WTC11 (cell line): ENCODE measurements around the gene FETUB. TPM values are rescaled to one million over a fixed set of nuclear protein-coding genes. Genes with fewer than 3 reads are reported as not detected.
A peak's percentile ranks its signal among the peaks of the same experiment; 100 is the strongest.

Experiments used
- ATAC-seq: fragments of 200-7000 bp; cut with Tn5 transposase; 2 replicates; pipeline ENCODE4 v1.10.0; 2021; ENCODE audit warnings: mild to moderate bottlenecking, moderate library complexity
- CTCF ChIA-PET: fragments of 300-600 bp; sonication (Branson Sonifier 250); formaldehyde crosslinking; loops from one replicate; lab custom pipeline; 2021; ENCODE audit warnings: antibody characterized with exemption; lab: Charles Lee
- POLR2A ChIA-PET: fragments of 350-600 bp; sonication (Branson Sonifier 250); formaldehyde crosslinking; loops from one replicate; lab custom pipeline; 2021; ENCODE audit warnings: antibody characterized with exemption; lab: Charles Lee
- DNase-seq: peaks from one replicate; pipeline ENCODE4 v3.0.0; 2021; ENCODE audit warnings: low spot score
- H3K27ac Mint-ChIP-seq: 2 replicates; pipeline ENCODE4 v1.8.0; 2021; ENCODE audit warnings: mixed read lengths
- H3K27me3 Mint-ChIP-seq: 2 replicates; pipeline ENCODE4 v1.8.0; 2021; ENCODE audit warnings: low read depth, mild to moderate bottlenecking, moderate library complexity, mixed read lengths
- H3K36me3 Mint-ChIP-seq: 2 replicates; pipeline ENCODE4 v1.8.0; 2021; ENCODE audit warnings: mixed read lengths
- H3K4me1 Mint-ChIP-seq: 2 replicates; pipeline ENCODE4 v1.8.0; 2022; ENCODE audit warnings: mixed read lengths
- H3K4me3 Mint-ChIP-seq: 2 replicates; pipeline ENCODE4 v1.8.0; 2021; ENCODE audit warnings: mild to moderate bottlenecking, moderate library complexity, mixed read lengths
- H3K9me3 Mint-ChIP-seq: 2 replicates; pipeline ENCODE4 v1.8.0; 2021; ENCODE audit warnings: mixed read lengths
- CBFB ChIP-seq: sonication (generic); formaldehyde crosslinking; IDR thresholded peaks from 2 replicates; pipeline ENCODE4 v1.8.1; 2022; ENCODE audit warnings: mild to moderate bottlenecking, low read depth, missing genetic modification reagents
- FOXP1 ChIP-seq: sonication (generic); formaldehyde crosslinking; IDR thresholded peaks from 2 replicates; pipeline ENCODE4 v1.8.0; 2022; ENCODE audit warnings: missing genetic modification reagents, mild to moderate bottlenecking, moderate library complexity, borderline replicate concordance
- GABPB1 ChIP-seq: sonication (generic); formaldehyde crosslinking; IDR thresholded peaks from 2 replicates; pipeline ENCODE4 v1.8.1; 2023; ENCODE audit warnings: mild to moderate bottlenecking, missing genetic modification reagents
- HMGA2 ChIP-seq: fragments of 250-450 bp; sonication (Bioruptor Pico); IDR thresholded peaks from 2 replicates; pipeline ENCODE4 v1.4.0; 2021; ENCODE audit warnings: mild to moderate bottlenecking, moderate library complexity
- JUN ChIP-seq: sonication (generic); formaldehyde crosslinking; IDR thresholded peaks from 2 replicates; pipeline ENCODE4 v1.8.0; 2023; ENCODE audit warnings: mild to moderate bottlenecking, missing genetic modification reagents
- NFE2L1 ChIP-seq: sonication (generic); formaldehyde crosslinking; IDR thresholded peaks from 2 replicates; pipeline ENCODE4 v1.8.1; 2023; ENCODE audit warnings: missing genetic modification reagents
- RELA ChIP-seq: sonication (generic); formaldehyde crosslinking; IDR thresholded peaks from 2 replicates; pipeline ENCODE4 v1.8.1; 2022; ENCODE audit warnings: missing genetic modification reagents, mild to moderate bottlenecking, borderline replicate concordance
- RORB ChIP-seq: fragments of 250-450 bp; sonication (Bioruptor Pico); IDR thresholded peaks from 2 replicates; pipeline ENCODE4 v1.9.0; 2021; ENCODE audit warnings: mild to moderate bottlenecking
- TCF7 ChIP-seq: sonication (generic); formaldehyde crosslinking; IDR thresholded peaks from 2 replicates; pipeline ENCODE4 v1.8.0; 2022; ENCODE audit warnings: mild to moderate bottlenecking, low read depth, missing genetic modification reagents, moderate library complexity
- ZNF121 ChIP-seq: sonication (generic); formaldehyde crosslinking; IDR thresholded peaks from 2 replicates; pipeline ENCODE4 v1.8.0; 2023; ENCODE audit warnings: missing genetic modification reagents
- ZNF138 ChIP-seq: sonication (generic); formaldehyde crosslinking; conservative IDR thresholded peaks from 2 replicates; pipeline ENCODE4 v1.8.1; 2022; ENCODE audit warnings: mild to moderate bottlenecking, moderate library complexity, missing genetic modification reagents
- ZNF396 ChIP-seq: fragments of 250-450 bp; sonication (Bioruptor Pico); IDR thresholded peaks from 2 replicates; pipeline ENCODE4 v1.8.0; 2021; ENCODE audit warnings: mild to moderate bottlenecking, moderate library complexity, borderline replicate concordance
- total RNA-seq: library from RNA; stranded (reverse); gene quantifications from 3 replicates; pipeline ENCODE4 v1.2.3, GENCODE V29; 2021
- TF ChIP-seq, protein P1 (sequence below): sonication (generic); formaldehyde crosslinking; IDR thresholded peaks from 2 replicates; pipeline ENCODE4 v1.8.0; 2022; ENCODE audit warnings: missing genetic modification reagents
- TF ChIP-seq, protein P2 (sequence below): sonication (generic); formaldehyde crosslinking; IDR thresholded peaks from 2 replicates; pipeline ENCODE4 v1.8.0; 2023; ENCODE audit warnings: missing genetic modification reagents, mild to moderate bottlenecking, borderline replicate concordance
- TF ChIP-seq, protein P3 (sequence below): fragments of 250-450 bp; sonication (Bioruptor Pico); IDR thresholded peaks from 2 replicates; pipeline ENCODE4 v2.1.2; 2022; ENCODE audit warnings: mild to moderate bottlenecking, moderate library complexity

Gene FETUB
- total RNA-seq, 1 experiment from 2014 or later, result not detected

DNA sequence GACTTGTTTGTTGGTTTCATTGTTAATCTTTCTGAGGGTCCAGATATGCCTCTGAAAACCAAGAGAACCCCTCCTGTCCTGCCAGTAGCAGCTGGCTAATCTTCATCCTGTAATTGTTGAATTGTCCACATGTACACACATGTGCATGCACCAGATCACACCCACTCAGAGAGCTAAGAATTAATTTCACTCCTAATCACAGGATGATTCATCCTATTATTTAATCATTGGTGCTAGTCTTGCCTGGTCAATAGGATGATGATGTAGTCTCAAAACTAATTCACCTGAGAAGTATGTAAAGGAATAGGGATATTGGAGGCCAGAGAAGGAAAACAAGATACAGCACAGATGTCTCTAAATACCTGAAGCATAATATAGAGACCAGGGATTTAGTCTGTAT, 35.1 kb upstream of the FETUB start (continued):
- TF ChIP-seq, protein P1, sequence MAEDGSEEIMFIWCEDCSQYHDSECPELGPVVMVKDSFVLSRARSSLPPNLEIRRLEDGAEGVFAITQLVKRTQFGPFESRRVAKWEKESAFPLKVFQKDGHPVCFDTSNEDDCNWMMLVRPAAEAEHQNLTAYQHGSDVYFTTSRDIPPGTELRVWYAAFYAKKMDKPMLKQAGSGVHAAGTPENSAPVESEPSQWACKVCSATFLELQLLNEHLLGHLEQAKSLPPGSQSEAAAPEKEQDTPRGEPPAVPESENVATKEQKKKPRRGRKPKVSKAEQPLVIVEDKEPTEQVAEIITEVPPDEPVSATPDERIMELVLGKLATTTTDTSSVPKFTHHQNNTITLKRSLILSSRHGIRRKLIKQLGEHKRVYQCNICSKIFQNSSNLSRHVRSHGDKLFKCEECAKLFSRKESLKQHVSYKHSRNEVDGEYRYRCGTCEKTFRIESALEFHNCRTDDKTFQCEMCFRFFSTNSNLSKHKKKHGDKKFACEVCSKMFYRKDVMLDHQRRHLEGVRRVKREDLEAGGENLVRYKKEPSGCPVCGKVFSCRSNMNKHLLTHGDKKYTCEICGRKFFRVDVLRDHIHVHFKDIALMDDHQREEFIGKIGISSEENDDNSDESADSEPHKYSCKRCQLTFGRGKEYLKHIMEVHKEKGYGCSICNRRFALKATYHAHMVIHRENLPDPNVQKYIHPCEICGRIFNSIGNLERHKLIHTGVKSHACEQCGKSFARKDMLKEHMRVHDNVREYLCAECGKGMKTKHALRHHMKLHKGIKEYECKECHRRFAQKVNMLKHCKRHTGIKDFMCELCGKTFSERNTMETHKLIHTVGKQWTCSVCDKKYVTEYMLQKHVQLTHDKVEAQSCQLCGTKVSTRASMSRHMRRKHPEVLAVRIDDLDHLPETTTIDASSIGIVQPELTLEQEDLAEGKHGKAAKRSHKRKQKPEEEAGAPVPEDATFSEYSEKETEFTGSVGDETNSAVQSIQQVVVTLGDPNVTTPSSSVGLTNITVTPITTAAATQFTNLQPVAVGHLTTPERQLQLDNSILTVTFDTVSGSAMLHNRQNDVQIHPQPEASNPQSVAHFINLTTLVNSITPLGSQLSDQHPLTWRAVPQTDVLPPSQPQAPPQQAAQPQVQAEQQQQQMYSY, result no peak
- TF ChIP-seq, all 79 proteins: peak for 0

DNA sequence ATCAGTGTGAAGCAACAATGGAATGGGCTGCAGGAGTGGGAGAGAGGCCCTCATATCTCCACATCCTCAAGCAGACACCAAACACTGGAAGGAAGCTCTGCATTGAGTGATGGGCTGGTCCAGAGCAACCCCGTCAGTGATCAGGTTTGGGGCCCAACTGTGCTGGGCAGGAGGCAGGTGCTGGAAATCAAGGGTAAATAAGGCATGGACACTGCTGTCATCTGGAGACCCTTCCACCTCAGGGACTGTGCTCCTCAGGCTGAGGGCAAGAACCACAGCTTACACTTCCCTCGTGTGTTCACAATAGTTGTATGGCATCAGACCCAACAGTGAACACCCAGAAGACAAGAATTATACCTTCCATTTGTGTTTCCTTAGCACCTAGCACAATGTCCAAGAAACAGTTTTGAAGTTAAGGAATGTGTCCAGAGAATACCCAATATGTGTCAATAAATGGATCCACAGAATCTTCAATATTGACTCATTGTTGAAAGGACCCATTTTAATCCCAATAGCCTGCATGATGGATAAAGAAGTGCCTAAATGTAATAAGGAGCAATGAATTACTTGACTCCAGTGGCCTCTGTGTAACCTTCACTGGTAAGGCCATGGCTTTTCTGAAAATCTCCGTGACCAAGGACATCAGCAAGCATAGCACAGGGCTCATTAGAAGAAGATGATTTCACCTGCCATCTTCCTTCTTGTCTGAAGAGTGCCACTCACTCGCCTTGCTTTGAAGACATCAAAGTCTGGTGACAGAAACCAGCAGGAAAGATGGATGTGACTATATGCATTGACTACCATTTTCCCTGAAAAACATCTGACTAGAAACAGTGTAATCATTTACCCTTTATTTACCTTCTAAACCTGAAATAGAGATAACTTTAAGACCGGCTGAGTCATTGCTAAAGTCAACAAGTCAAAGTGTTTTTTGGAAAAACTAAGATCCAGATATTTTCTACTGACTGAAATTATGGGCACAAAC, 34.3 kb upstream of the FETUB start:
- CTCF ChIA-PET, result interaction anchor here (3.6 to 10.5 kb wide), 2 partner anchors 8 to 11 kb away, joined by 12 to 87 read pairs; partner anchors contain the start of gene AHSG
- no peak overlapping the region for H3K27ac Mint-ChIP-seq

DNA sequence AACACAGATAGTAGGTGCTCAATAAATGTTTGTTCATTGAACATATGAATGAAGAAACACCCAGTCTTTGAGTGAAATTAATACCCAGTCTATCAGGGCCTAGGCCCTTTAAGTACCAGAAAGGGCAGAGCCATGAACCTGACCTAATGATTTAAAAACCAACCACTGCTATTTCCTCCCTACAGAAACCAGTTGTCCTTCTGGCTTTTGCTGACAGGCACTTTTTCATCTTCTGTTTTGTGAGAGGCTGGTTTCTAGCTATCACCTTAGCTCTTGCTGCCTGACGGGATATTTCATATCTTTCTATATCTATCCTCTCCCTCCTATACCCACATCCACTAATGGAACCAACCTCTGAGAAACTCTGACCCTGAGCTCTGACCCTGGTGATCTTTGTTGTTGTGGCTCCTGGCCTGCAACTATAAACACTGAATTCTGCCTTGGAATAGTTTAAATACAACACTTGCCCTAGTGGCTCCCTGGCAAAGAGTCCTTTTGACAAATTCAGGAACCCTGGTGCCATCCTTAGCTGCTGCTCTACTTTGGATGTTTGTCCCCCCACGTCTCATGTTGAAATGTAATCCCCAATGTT, 31.5 kb upstream of the FETUB start:
- H3K4me1 Mint-ChIP-seq, result no peaks in the 10 kb centered on the region
- POLR2A ChIA-PET, result no interaction called here
- TF ChIP-seq ZNF121 (CRISPR knock-in tag) (no peak), CBFB (CRISPR knock-in tag) (no peak), FOXP1 (CRISPR knock-in tag) (no peak), HMGA2 (CRISPR knock-in tag) (no peak), TCF7 (CRISPR knock-in tag) (no peak), ZNF138 (CRISPR knock-in tag) (no peak), JUN (CRISPR knock-in tag) (no peak), ZNF396 (CRISPR knock-in tag) (no peak), RELA (CRISPR knock-in tag) (no peak), RORB (CRISPR knock-in tag) (no peak)
- TF ChIP-seq, protein P2, sequence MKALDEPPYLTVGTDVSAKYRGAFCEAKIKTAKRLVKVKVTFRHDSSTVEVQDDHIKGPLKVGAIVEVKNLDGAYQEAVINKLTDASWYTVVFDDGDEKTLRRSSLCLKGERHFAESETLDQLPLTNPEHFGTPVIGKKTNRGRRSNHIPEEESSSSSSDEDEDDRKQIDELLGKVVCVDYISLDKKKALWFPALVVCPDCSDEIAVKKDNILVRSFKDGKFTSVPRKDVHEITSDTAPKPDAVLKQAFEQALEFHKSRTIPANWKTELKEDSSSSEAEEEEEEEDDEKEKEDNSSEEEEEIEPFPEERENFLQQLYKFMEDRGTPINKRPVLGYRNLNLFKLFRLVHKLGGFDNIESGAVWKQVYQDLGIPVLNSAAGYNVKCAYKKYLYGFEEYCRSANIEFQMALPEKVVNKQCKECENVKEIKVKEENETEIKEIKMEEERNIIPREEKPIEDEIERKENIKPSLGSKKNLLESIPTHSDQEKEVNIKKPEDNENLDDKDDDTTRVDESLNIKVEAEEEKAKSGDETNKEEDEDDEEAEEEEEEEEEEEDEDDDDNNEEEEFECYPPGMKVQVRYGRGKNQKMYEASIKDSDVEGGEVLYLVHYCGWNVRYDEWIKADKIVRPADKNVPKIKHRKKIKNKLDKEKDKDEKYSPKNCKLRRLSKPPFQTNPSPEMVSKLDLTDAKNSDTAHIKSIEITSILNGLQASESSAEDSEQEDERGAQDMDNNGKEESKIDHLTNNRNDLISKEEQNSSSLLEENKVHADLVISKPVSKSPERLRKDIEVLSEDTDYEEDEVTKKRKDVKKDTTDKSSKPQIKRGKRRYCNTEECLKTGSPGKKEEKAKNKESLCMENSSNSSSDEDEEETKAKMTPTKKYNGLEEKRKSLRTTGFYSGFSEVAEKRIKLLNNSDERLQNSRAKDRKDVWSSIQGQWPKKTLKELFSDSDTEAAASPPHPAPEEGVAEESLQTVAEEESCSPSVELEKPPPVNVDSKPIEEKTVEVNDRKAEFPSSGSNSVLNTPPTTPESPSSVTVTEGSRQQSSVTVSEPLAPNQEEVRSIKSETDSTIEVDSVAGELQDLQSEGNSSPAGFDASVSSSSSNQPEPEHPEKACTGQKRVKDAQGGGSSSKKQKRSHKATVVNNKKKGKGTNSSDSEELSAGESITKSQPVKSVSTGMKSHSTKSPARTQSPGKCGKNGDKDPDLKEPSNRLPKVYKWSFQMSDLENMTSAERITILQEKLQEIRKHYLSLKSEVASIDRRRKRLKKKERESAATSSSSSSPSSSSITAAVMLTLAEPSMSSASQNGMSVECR (CRISPR knock-in tag), result no peak
- TF ChIP-seq, protein P3, sequence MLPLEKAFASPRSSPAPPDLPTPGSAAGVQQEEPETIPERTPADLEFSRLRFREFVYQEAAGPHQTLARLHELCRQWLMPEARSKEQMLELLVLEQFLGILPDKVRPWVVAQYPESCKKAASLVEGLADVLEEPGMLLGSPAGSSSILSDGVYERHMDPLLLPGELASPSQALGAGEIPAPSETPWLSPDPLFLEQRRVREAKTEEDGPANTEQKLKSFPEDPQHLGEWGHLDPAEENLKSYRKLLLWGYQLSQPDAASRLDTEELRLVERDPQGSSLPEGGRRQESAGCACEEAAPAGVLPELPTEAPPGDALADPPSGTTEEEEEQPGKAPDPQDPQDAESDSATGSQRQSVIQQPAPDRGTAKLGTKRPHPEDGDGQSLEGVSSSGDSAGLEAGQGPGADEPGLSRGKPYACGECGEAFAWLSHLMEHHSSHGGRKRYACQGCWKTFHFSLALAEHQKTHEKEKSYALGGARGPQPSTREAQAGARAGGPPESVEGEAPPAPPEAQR, result no peak

More for the DNA sequence above, 34.3 kb upstream of the FETUB start:
- Mint-ChIP-seq H3K36me3 (no peaks in the 10 kb centered on the region), H3K4me1 (no peaks in the 10 kb centered on the region), H3K9me3 (no peaks in the 10 kb centered on the region), H3K27me3 (no peaks in the 10 kb centered on the region; the same call in 1 of the 2 replicates), H3K4me3 (no peak overlapping the region)
- TF ChIP-seq, protein P2 (CRISPR knock-in tag), result no peak
- TF ChIP-seq JUN (CRISPR knock-in tag), result no peak
- peak; percentile 68 for TF ChIP-seq GABPB1 (CRISPR knock-in tag)
- TF ChIP-seq NFE2L1, result no peak
- DNase-seq (no peak), ATAC-seq (no peak)
- POLR2A ChIA-PET, result no interaction called here

More for the DNA sequence above, 31.5 kb upstream of the FETUB start:
- Mint-ChIP-seq H3K27ac (no peak overlapping the region), H3K27me3 (no peaks in the 10 kb centered on the region; the same call in 1 of the 2 replicates), H3K36me3 (no peaks in the 10 kb centered on the region), H3K4me3 (no peak overlapping the region), H3K9me3 (no peaks in the 10 kb centered on the region)
- ATAC-seq, result no peak
- DNase-seq, result no peak
- CTCF ChIA-PET, result interaction anchor here (1.6 to 3.6 kb wide), 2 partner anchors 8 to 12 kb away, joined by 6 to 12 read pairs; no protein-coding TSS in a partner anchor
